ENCODE data around the gene CACNA1C. TPM values are rescaled to one million over a fixed set of nuclear protein-coding genes. Genes with fewer than 3 reads are reported as not detected.
A peak's percentile ranks its signal among the peaks of the same experiment; 100 is the strongest.

Gene CACNA1C
- total RNA-seq, 4 donors from 2014 or later, result 0.38 to 2.4 (median 1.4) TPM

- no peak overlapping the region for H3K4me3 ChIP-seq (ENCODE audit: low read depth, poor library complexity, severe bottlenecking)
- 61 to 68% methylated on average over 3 of the region's 3 CpGs for WGBS, 2 donors
- intact Hi-C loops (cut with DNase I; ENCODE audit: low total_unique reads), result no loop called here
- TF ChIP-seq POLR2A (IDR thresholded peaks at IDR 0.05) (no peak), CTCF (IDR thresholded peaks at IDR 0.05) (no peak)
- no peak for DNase-seq (ENCODE audit: low spot score in 2 of 2)
Measured at GRCh38 chr12:2295941-2296461, 243.2 kb downstream of the CACNA1C start.

- no peak for TF ChIP-seq POLR2A (IDR thresholded peaks at IDR 0.05)
- no peak for TF ChIP-seq CTCF (IDR thresholded peaks at IDR 0.05)
- no peak for DNase-seq (ENCODE audit: low spot score in 2 of 2)
- H3K4me3 ChIP-seq (ENCODE audit: low read depth, poor library complexity, severe bottlenecking), result no peak overlapping the region
- intact Hi-C loops (cut with DNase I; ENCODE audit: low total_unique reads), result no loop called here
- WGBS, 2 donors, result 69 to 88% methylated on average over 6 of the region's 6 CpGs
Measured at GRCh38 chr12:2297004-2297403, 244.2 kb downstream of the CACNA1C start.

GRCh38 chr12:2297658-2298057, 244.9 kb downstream of the CACNA1C start:
- intact Hi-C loops (cut with DNase I; ENCODE audit: low total_unique reads), result no loop called here
- TF ChIP-seq POLR2A (IDR thresholded peaks at IDR 0.05), result no peak
- no peak for TF ChIP-seq CTCF (IDR thresholded peaks at IDR 0.05)
- no peak for DNase-seq (ENCODE audit: low spot score in 2 of 2)
- 79 to 82% methylated on average over 4 of the region's 4 CpGs for WGBS, 2 donors
- H3K4me3 ChIP-seq (ENCODE audit: low read depth, poor library complexity, severe bottlenecking), result no peak overlapping the region

- no peak for TF ChIP-seq CTCF (IDR thresholded peaks at IDR 0.05)
- WGBS, 2 donors, result 91 to 93% methylated on average over 12 of the region's 12 CpGs
- no peak overlapping the region for H3K4me3 ChIP-seq (ENCODE audit: low read depth, poor library complexity, severe bottlenecking)
- intact Hi-C loops (cut with DNase I; ENCODE audit: low total_unique reads), result no loop called here
- DNase-seq (ENCODE audit: low spot score in 2 of 2), result peak in 1 of 2 donors; percentile 74
Measured at GRCh38 chr12:2298556-2299200, 245.9 kb downstream of the CACNA1C start.

- TF ChIP-seq POLR2A (IDR thresholded peaks at IDR 0.05) (no peak), CTCF (IDR thresholded peaks at IDR 0.05) (no peak)
- WGBS, 2 donors, result 34 to 37% methylated on average over 6 of the region's 6 CpGs
- H3K4me3 ChIP-seq (ENCODE audit: low read depth, poor library complexity, severe bottlenecking), result no peak overlapping the region
- intact Hi-C loops (cut with DNase I; ENCODE audit: low total_unique reads), result no loop called here
- DNase-seq (ENCODE audit: low spot score in 2 of 2), result peak in 1 of 2 donors; percentile 56
Measured at GRCh38 chr12:2299206-2299605, 246.4 kb downstream of the CACNA1C start.

GRCh38 chr12:2300168-2300567, 247.4 kb downstream of the CACNA1C start:
- no peak overlapping the region for H3K4me3 ChIP-seq (ENCODE audit: low read depth, poor library complexity, severe bottlenecking)
- 96% methylated on average over 6 of the region's 6 CpGs for WGBS, 2 donors
- intact Hi-C loops (cut with DNase I; ENCODE audit: low total_unique reads), result no loop called here
- DNase-seq (ENCODE audit: low spot score in 2 of 2), result peak in 1 of 2 donors; percentile 68
- TF ChIP-seq POLR2A (IDR thresholded peaks at IDR 0.05) (no peak), CTCF (IDR thresholded peaks at IDR 0.05) (no peak)
